Mesenchymal stem cell (in vitro differentiated cells and primary cell): ENCODE data around the gene USP3.

Experiments used
- DNase-seq: peaks from one replicate; pipeline ENCODE4 v3.0.0-alpha.2; 2013
- H2AFZ ChIP-seq: one replicate; pipeline ENCODE4 v1.6.1; 2013; ENCODE audit warnings: low read depth, mild to moderate bottlenecking, control low read depth, inconsistent platforms, low read length, moderate library complexity
- H2AK5ac ChIP-seq: 2 replicates; pipeline ENCODE4 v1.6.1; 2013; ENCODE audit warnings: low read length, moderate library complexity, mild to moderate bottlenecking, inconsistent platforms; ENCODE audit not compliant: severe bottlenecking
- H2BK120ac ChIP-seq: one replicate; pipeline ENCODE4 v1.6.1; 2013; ENCODE audit warnings: low read depth, mild to moderate bottlenecking, inconsistent platforms, low read length, moderate library complexity
- H2BK12ac ChIP-seq, 2 experiments: one replicate each; pipeline ENCODE4 v1.6.1; 2013; ENCODE audit warnings: inconsistent platforms in 2 of 2, low read length in 2 of 2, mild to moderate bottlenecking in 2 of 2, moderate library complexity in 2 of 2, control low read depth in 1 of 2
- H2BK15ac ChIP-seq: one replicate; pipeline ENCODE4 v1.6.1; 2013; ENCODE audit warnings: mild to moderate bottlenecking, low read depth, inconsistent platforms; ENCODE audit not compliant: poor library complexity, severe bottlenecking
- H2BK5ac ChIP-seq: 2 replicates; pipeline ENCODE4 v1.6.1; 2013; ENCODE audit warnings: low read depth, mild to moderate bottlenecking, low read length, control low read depth, inconsistent platforms; ENCODE audit not compliant: poor library complexity, severe bottlenecking
- H3K14ac ChIP-seq, 2 experiments: one replicate each; pipeline ENCODE4 v1.6.1; 2013; ENCODE audit warnings: inconsistent platforms in 2 of 2, low read length in 2 of 2, control low read depth in 1 of 2, mild to moderate bottlenecking in 1 of 2, moderate library complexity in 1 of 2
- H3K18ac ChIP-seq, 2 experiments: one replicate each; pipeline ENCODE4 v1.6.1; 2013; ENCODE audit warnings: inconsistent platforms in 2 of 2, low read length in 2 of 2, control low read depth in 1 of 2, low read depth in 1 of 2, mild to moderate bottlenecking in 1 of 2
- H3K23ac ChIP-seq, 2 experiments: one replicate each; pipeline ENCODE4 v1.6.1; 2013; ENCODE audit warnings: inconsistent platforms in 2 of 2, low read length in 2 of 2, mild to moderate bottlenecking in 2 of 2, moderate library complexity in 2 of 2, control low read depth in 1 of 2
- H3K27ac ChIP-seq: 2 replicates; pipeline ENCODE4 v1.5.1; 2013; ENCODE audit warnings: mild to moderate bottlenecking, moderate library complexity, low read length, control low read depth, inconsistent platforms; ENCODE audit not compliant: poor library complexity, severe bottlenecking
- H3K27me3 ChIP-seq, 2 experiments: 2 replicates each; pipeline versions ENCODE4 v1.6.1 to v1.7.0; 2013; ENCODE audit warnings: low read length in 2 of 2, mild to moderate bottlenecking in 2 of 2, moderate library complexity in 2 of 2, control low read depth in 1 of 2, inconsistent platforms in 1 of 2; ENCODE audit not compliant: control insufficient read depth in 1 of 2, insufficient read depth in 1 of 2
- H3K36me3 ChIP-seq, 2 experiments: 2 replicates each; pipeline versions ENCODE4 v1.6.1 to v1.7.0; 2013; ENCODE audit warnings: low read length in 2 of 2, control low read depth in 1 of 2, inconsistent platforms in 1 of 2, low read depth in 1 of 2, mild to moderate bottlenecking in 1 of 2; ENCODE audit not compliant: insufficient read depth in 2 of 2, control insufficient read depth in 1 of 2
- H3K4ac ChIP-seq, 2 experiments: one replicate each; pipeline ENCODE4 v1.6.1; 2013; ENCODE audit warnings: inconsistent platforms in 2 of 2, low read length in 2 of 2, mild to moderate bottlenecking in 2 of 2, moderate library complexity in 2 of 2, control low read depth in 1 of 2, low read depth in 1 of 2
- H3K4me1 ChIP-seq: 2 replicates; pipeline ENCODE4 v1.6.1; 2013; ENCODE audit warnings: low read depth, low read length, control low read depth; ENCODE audit not compliant: control insufficient read depth, insufficient read depth
- H3K4me2 ChIP-seq: 2 replicates; pipeline ENCODE4 v1.6.1; 2013; ENCODE audit warnings: low read length, mild to moderate bottlenecking, inconsistent platforms; ENCODE audit not compliant: poor library complexity, severe bottlenecking
- H3K4me3 ChIP-seq, 2 experiments: 2 replicates each; pipeline versions ENCODE4 v1.5.1 to v1.7.0; 2013; ENCODE audit warnings: low read length in 2 of 2, mild to moderate bottlenecking in 2 of 2, control low read depth in 1 of 2, low read depth in 1 of 2; ENCODE audit not compliant: insufficient read depth in 1 of 2
- H3K79me1 ChIP-seq: replicated peaks from 2 replicates; pipeline ENCODE4 v1.6.1; 2013; ENCODE audit warnings: mild to moderate bottlenecking, control low read depth, low read length, inconsistent platforms; ENCODE audit not compliant: poor library complexity, severe bottlenecking
- H3K9ac ChIP-seq: 2 replicates; pipeline ENCODE4 v1.7.0; 2013; ENCODE audit warnings: mild to moderate bottlenecking, low read length, moderate library complexity
- H3K9me3 ChIP-seq: 2 replicates; pipeline ENCODE4 v1.7.0; 2013; ENCODE audit warnings: mild to moderate bottlenecking, low read length; ENCODE audit not compliant: control insufficient read depth
- H4K8ac ChIP-seq: one replicate; pipeline ENCODE4 v1.6.1; 2013; ENCODE audit warnings: inconsistent platforms, mild to moderate bottlenecking, low read length, moderate library complexity
- H4K91ac ChIP-seq: one replicate; pipeline ENCODE4 v1.6.1; 2013; ENCODE audit warnings: mild to moderate bottlenecking, low read length, inconsistent platforms
- WGBS: methylation state at CpG from one replicate; pipeline ENCODE4 v1.1.7; 2013; ENCODE audit warnings: mixed read lengths; 5-methylcytosine and 5-hydroxymethylcytosine counted together

USP3 gene

DNA sequence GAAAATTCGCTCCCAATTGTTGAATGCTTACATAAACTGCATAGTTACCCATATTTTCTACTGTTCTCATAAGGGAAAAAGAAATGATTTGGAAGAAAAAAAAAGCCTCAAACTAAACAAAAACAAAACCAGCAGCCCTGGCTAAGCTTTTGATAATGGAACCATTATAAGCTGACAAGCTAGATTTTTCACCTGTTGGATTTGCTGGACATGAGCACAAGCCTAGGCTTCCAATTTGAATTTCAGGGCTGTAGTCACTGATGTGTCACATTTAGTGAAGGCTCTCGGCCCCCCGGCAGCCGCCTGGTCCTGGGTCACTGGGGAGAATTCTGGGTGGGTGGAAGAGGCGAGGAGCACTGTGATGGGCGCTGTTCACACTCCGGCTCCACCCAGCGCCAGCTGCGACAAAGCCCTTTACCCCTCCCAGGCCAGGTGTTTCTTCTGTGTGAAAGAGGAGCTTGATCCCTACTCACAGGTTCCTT is 97.4 kb downstream of the USP3 start:
- peaks cover 0 to 17% of the 10 kb centered on the region in 2 experiments for H3K36me3 ChIP-seq
- no peak overlapping the region for H2BK5ac ChIP-seq
- no peak overlapping the region for H4K8ac ChIP-seq
- DNase-seq, result no peak
- no peak overlapping the region for H3K27ac ChIP-seq
- H3K4ac ChIP-seq, result no peak overlapping the region
- peaks cover 19% of the 10 kb centered on the region for H3K4me1 ChIP-seq
- no peak overlapping the region for H2AFZ ChIP-seq
- no peak overlapping the region for H3K18ac ChIP-seq
- peak overlapping the region; percentile 74 to 90 for H3K4me3 ChIP-seq
- no peak overlapping the region for H2AK5ac ChIP-seq
- H2BK12ac ChIP-seq, result no peak overlapping the region
- no peak overlapping the region for H2BK120ac ChIP-seq
- no peak overlapping the region for H3K23ac ChIP-seq
- peak overlapping the region; percentile 95 for H3K9ac ChIP-seq
- WGBS, result 51% methylated on average over 5 of the region's 9 CpGs
- no peak overlapping the region for H4K91ac ChIP-seq
- no peaks in the 10 kb centered on the region for H3K27me3 ChIP-seq
- no peak overlapping the region for H2BK15ac ChIP-seq
- peak overlapping the region; percentile 90 for H3K4me2 ChIP-seq
- no peaks in the 10 kb centered on the region for H3K9me3 ChIP-seq
- H3K79me1 ChIP-seq, result no peaks in the 10 kb centered on the region
- H3K14ac ChIP-seq, result no peak overlapping the region

DNA sequence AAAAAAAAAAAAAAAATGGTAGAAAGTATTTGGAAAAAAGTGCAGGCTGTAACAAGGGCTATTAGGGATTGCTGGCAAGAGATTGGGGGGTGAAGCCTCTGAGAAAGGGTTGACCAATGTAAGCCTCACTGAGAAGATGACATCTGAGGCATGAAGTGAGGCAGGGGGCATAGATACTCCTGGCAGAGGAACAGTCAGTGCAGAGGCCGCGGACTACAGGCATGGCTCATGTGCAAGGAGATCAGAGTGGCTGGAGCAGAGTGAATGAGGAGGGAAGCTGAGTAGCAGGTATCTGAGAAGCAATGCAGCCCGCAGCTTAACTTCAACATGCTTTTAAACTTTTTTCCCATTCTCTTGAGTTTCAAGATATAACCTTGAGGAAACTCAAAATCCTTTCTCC is 98.2 kb downstream of the USP3 start:
- no peaks in the 10 kb centered on the region for H3K79me1 ChIP-seq
- H2AFZ ChIP-seq, result no peak overlapping the region
- no peak overlapping the region for H3K4me2 ChIP-seq
- H3K18ac ChIP-seq, result no peak overlapping the region
- DNase-seq, result no peak
- no peak overlapping the region for H4K91ac ChIP-seq
- H3K9me3 ChIP-seq, result no peaks in the 10 kb centered on the region
- no peak overlapping the region for H3K9ac ChIP-seq
- no peak overlapping the region for H2BK120ac ChIP-seq
- H2BK5ac ChIP-seq, result no peak overlapping the region
- H3K14ac ChIP-seq, result no peak overlapping the region
- no peak overlapping the region for H3K23ac ChIP-seq
- H3K27me3 ChIP-seq, result no peaks in the 10 kb centered on the region
- WGBS, result 93% methylated on average over 3 of the region's 3 CpGs
- no peak overlapping the region for H3K27ac ChIP-seq
- H3K4me1 ChIP-seq, result peaks cover 19% of the 10 kb centered on the region
- H2BK15ac ChIP-seq, result no peak overlapping the region
- peaks cover 5 to 20% of the 10 kb centered on the region in 2 experiments for H3K36me3 ChIP-seq
- H3K4me3 ChIP-seq, result no peak overlapping the region
- H2BK12ac ChIP-seq, result no peak overlapping the region
- H4K8ac ChIP-seq, result no peak overlapping the region
- no peak overlapping the region for H3K4ac ChIP-seq
- H2AK5ac ChIP-seq, result no peak overlapping the region

DNA sequence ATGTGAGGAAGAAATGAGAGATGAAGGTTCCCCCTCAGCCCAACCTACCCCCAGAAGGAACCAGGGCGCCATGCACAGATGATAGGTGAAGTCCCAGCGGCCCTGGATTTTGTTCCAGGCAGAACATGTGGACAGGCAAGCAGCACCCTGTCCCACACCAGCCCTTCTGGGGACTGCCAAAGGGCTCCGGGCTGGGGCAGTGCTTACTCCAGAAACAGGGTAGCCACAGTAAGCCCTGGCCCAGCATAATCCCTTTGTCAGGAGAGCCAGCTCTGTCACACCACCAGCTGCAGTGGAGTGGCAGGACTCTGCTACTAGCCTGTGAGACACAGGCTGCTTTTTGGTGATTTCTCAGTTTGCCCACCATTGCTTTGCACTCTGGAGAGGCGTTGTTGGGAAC is 99.1 kb downstream of the USP3 start:
- no peak overlapping the region for H3K23ac ChIP-seq
- no peak overlapping the region for H2BK12ac ChIP-seq
- H2AK5ac ChIP-seq, result no peak overlapping the region
- H3K4ac ChIP-seq, result no peak overlapping the region
- no peak overlapping the region for H3K14ac ChIP-seq
- no peak overlapping the region for H4K8ac ChIP-seq
- no peak overlapping the region for H2BK120ac ChIP-seq
- WGBS, result 93% methylated on average over 4 of the region's 4 CpGs
- no peak overlapping the region for H3K27ac ChIP-seq
- H3K27me3 ChIP-seq, result no peaks in the 10 kb centered on the region
- H3K36me3 ChIP-seq, result peaks cover 14 to 28% of the 10 kb centered on the region in 2 experiments
- no peak overlapping the region for H3K18ac ChIP-seq
- no peak overlapping the region for H3K4me2 ChIP-seq
- no peaks in the 10 kb centered on the region for H3K9me3 ChIP-seq
- no peak overlapping the region for H2BK15ac ChIP-seq
- no peak overlapping the region for H3K4me3 ChIP-seq
- no peak overlapping the region for H4K91ac ChIP-seq
- H2BK5ac ChIP-seq, result no peak overlapping the region
- peaks cover 19% of the 10 kb centered on the region for H3K4me1 ChIP-seq
- no peaks in the 10 kb centered on the region for H3K79me1 ChIP-seq
- no peak for DNase-seq
- H2AFZ ChIP-seq, result no peak overlapping the region
- no peak overlapping the region for H3K9ac ChIP-seq

DNA sequence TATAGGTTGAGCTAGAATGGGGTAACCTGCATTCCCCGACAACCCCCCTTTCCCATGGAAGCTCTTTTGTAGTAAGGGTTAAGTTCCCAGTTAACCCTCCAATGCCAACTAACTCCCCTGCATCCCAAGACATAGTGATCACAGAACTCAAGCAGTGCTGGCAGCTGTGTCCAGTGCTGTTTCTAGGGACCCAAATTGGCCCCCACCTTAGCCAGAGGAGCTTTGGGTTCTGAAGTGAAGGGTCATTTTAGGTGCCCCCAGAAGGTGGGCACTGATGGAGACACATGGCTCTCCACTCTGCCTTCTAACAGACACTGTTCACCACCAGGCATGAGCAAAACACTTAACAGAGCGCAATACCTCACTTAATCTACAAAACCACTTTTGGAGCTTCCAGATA is 99.9 kb downstream of the USP3 start:
- Histone ChIP-seq H2BK15ac (no peak overlapping the region), H4K91ac (no peak overlapping the region), H2BK12ac (no peak overlapping the region), H2AFZ (no peak overlapping the region), H3K18ac (no peak overlapping the region), H3K14ac (no peak overlapping the region), H2BK120ac (no peak overlapping the region), H3K27ac (no peak overlapping the region), H3K27me3 (no peaks in the 10 kb centered on the region), H3K4ac (no peak overlapping the region), H3K4me2 (no peak overlapping the region), H3K4me1 (peaks cover 19% of the 10 kb centered on the region), H3K9ac (no peak overlapping the region), H3K4me3 (no peak overlapping the region), H4K8ac (no peak overlapping the region), H3K36me3 (peaks cover 21 to 33% of the 10 kb centered on the region in 2 experiments), H2AK5ac (no peak overlapping the region), H3K79me1 (no peaks in the 10 kb centered on the region), H2BK5ac (no peak overlapping the region), H3K9me3 (no peaks in the 10 kb centered on the region), H3K23ac (no peak overlapping the region)
- WGBS, result 100% methylated on average over 1 of the region's 2 CpGs
- DNase-seq, result no peak
